NCI-H526 treated with DMSO at 0.1 percent for 48 hours (cell line): ENCODE results near the gene ATG10.

Source experiments
- DNase-seq: peaks from one replicate; lab custom pipeline; 2025; lab: John Stamatoyannopoulos, UW

Gene ATG10

DNA sequence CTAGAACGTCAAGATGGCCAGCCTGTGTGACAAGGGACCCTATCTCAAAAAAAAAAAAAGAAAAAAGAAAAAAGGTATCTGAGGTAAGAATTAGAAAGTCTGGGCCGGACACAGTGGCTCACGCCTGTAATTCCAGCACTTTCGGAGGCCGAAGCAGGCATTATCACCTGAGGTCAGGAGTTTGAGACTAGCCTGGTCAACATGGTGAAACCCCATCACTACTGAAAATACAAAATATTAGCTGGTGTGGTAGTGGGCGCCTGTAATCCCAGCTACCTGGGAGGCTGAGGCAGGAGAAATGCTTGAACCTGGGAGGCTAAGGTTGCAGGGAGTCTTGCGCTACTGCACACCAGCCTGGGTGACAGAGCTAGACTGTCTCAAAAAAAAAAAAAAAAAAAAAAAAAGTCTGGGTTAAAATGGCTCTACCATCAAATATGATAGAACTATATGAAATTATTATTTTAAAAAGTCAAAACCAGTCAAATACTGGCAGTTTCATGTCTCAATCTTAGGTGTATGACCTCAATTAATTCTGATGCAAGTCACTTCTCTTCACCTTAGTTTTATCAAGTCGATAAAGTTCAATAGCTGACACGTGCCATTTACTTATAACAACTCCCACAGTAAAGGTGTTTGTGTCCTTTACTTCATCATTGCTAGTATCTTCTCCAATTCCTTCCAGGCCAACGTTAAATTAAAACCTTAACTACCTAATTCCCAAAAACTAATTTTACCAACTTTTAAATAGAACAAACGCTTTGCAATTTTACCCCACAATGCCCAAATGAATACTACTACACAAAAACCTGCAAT, 305.2 kb downstream of the ATG10 start:
- no peak for DNase-seq

DNA sequence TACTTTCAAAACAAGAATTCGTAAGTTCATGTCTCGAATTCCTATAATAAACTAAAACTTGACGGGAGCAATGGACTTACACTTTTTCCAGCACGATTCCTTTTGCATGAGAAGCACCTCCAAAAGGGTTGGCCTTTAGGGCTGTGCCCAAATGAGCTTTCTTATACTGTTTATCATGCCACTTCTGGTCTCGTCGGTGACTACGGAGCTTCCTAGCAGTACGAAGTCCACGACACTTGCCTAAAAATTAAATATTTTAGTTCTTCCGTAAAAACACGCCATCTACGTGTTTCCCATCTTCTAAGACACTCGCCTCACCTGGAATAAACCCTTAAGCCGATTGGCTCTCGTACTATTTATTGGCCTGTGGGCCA, 305.8 kb downstream of the ATG10 start:
- no peak for DNase-seq

DNA sequence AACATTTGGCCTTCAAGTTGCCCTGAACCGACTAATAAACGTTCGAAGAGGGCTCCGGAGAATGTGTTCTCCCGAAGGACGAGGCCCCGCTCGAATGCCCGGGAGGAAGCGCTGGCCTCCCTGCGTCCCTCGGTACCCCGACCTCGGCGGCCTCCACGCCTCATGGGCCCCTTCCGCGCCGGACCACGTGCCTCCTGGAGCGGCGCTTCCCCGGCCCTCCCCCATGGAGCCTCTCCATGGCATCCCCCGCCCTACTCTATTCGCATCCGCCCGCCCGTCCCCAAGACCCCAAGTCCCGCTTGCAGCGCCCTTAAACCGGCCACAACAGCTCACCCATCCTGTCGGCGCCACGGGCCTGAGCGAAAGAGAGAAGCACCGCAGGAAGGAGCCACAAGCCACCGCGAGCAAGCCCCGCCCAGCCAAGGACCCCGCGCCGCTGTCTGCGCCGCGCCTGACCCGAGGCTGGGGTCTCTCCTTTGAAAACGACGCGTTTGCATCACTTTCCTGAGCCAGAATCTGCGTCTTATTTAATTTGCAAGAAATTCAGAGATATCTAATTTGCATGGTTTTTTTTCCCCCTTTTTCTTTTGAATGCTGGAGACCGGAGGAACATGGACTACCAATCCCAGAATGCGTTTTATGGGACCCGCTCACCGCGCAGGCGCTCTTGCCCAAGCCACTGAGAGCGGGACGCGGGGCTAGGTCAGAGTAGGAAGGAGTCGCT, 306.3 kb downstream of the ATG10 start, which contains the start of gene RPS23:
Gene RPS23, minus strand, starts transcription at position 368 of the 724 bp plus-strand sequence. Its CDS starts 31 bp downstream, at position 337.
- DNase-seq, result peak; percentile 74

DNA sequence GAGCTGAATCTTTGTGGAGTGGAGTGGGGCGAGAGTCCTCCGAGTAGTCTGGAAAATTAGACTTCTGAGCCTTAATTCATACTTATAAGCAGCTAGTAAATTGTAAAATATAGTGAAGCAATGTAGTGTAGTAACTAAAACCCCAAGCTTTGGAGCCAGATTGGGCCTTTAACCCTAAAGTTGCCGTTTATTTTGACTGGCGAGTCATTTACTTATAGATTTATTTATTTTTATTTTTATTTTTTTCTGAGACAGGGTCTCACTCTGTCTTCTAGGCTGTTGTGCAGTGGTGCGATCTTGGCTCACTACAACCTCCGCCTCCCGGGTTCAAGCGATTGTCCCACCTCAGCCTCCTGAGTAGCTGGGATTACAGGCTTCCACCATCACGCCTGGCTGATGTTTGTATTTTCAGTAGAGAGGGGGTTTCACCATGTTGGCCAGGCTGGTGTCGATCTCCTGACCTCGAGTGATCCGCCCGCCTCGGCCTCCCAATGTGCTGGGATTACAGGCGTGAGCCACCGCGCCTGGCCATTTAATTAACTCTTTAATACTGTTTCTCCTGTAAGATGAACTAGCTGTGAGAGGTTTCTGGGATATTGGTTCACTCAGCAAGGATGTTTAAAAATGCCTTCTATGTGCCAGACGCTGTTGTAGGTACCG, 307.0 kb downstream of the ATG10 start:
- no peak for DNase-seq

GRCh38 chr5:82283893-82284292, 312.1 kb downstream of the ATG10 start:
- no peak for DNase-seq

DNA sequence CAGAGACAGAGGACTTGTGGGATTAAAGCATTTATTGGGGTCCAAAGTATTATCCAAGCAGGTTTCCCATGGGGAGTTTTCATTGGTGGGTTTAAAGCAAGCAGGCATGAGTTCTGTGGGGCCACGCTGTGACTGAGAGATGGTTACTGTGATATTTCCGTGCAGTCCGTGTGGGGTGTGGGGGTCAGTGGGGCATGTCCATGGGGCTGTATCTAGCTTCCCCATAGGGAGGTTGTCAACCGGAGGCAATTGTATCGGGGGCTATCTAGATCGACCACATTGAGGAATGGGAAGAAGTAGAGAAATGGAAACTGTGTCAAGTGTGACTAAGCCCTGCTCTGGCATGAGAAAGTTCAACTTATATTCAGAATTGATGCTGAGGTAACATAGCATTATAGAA, 313.4 kb downstream of the ATG10 start:
- no peak for DNase-seq

GRCh38 chr5:82287625-82288024, 315.8 kb downstream of the ATG10 start:
- no peak for DNase-seq

DNA sequence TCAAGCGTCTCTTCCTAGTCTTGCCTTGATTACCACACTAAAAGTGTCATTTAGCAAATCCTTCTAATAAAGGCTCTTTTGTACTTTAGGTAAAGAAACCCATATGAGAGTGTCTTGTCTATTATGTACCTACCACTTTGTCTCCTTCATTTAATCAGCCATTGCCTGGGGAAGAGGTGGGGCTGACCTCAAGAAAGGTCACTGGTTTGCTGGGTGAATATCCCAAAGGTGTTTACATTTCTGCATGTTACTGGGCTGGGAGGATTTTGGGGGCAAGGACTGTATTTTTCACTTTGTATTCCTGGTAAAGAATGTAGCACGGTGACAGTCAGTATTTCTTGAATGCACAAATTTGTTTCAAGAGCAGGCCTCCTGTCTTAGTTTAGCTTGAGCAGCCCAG, 318.2 kb downstream of the ATG10 start:
- DNase-seq, result no peak

GRCh38 chr5:82290908-82291307, 319.1 kb downstream of the ATG10 start:
- DNase-seq, result no peak

GRCh38 chr5:82291420-82291819, 319.6 kb downstream of the ATG10 start:
- no peak for DNase-seq

DNA sequence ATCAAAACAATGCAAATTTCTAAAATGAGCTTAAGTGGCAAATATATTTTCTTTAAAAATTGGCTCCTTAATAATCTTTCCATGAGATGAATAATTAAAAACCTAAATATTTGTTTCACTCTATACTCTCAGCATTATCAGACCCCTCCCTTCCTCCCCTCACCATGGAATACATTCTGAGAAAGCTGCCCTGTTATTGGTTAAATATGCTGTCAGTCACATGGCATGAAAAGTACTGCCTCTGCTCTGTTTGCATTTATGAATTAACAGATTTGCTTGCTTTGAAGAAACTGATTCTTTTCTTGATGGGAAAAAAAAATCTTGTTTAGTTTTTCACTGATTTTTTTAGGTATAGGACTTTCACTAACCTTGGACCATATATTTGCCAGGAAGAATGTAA, 323.3 kb downstream of the ATG10 start:
- no peak for DNase-seq

DNA sequence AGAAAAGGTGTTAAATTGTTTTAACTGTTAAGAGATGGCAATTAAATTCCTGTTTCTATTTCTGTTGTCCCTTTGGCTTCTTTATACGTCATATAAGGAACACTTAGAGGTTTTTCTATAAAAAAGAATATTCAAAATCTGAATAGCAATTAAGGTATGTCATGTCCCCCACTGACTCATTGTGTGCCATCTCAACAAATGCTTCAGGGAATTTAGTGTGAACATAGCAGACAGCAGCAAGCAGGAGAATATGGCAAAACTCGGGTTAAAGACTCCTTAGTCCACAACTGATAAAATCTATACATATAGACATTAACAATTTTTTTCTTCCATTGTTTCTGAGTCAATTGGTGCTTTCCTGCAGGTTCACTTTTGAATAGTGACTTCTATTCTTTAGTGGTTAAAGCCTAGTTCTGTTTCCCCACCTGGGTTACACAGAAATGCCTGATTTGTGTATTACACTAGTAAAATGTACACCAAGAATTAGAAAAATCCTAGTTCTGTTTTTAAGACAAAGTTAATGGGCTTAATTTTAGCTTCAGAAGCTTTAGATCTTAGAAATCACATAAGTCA, 324.2 kb downstream of the ATG10 start:
- no peak for DNase-seq

DNA sequence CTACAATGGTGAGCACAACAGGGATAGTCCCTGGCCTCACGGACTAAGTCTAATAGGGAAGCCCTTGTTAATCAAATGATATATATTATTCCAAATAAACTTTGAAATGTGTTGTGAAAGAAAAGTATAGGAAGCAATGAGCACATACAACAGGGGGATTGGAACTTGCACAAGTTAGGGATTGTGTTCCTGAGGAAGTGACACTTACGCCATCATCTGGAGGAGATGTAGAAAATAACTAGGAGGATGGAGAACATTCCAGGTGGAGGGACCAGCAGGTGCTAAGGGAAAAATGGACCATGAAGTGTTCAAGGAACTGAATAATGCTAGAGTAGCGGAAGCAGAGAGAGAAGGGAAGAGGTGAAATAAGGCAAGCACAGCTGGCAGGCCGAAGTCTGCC, 325.1 kb downstream of the ATG10 start:
- DNase-seq, result no peak

DNA sequence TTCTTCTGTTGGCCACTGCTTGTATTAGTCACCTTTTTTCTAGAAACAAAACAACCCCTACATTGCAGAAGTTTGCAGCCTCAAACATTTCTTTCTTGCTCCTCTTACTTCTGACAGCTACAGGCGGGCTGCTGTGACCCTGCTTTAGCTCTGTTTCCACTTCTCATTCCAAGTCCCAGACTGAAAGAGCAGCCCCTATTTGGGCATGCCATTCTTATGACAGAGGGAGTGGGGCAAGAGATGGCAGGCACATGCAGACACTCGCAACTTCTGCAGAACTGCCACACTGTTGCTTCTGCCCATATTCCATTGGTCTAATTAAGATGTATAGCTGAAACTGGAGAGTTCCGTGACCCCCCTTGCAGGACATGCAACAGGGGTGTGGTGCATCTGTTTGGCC, 325.9 kb downstream of the ATG10 start:
- DNase-seq, result no peak

GRCh38 chr5:82298668-82299067, 326.8 kb downstream of the ATG10 start:
- DNase-seq, result no peak

GRCh38 chr5:82301190-82301589, 329.4 kb downstream of the ATG10 start:
- DNase-seq, result no peak
